GM18870 (cell line): Measurements from ENCODE around the gene RUBCN.
"Not testable (repeated sequence)": the region's sequence is repeated elsewhere in the genome, so short reads cannot be mapped to it uniquely, and the experiment has no call there.

Experiments used
- ATAC-seq: cut with Tn5 transposase; IDR thresholded peaks from one replicate; pipeline ENCODE4 v1.9.1; 2021; ENCODE audit warnings: moderate library complexity; ENCODE audit not compliant: unreplicated experiment

RUBCN gene

GRCh38 chr3:197736010-197736490 is 654 bp downstream of the RUBCN start:
- no peak for ATAC-seq

GRCh38 chr3:197734667-197735318 is 1.9 kb downstream of the RUBCN start:
- ATAC-seq = peak; percentile 52

- ATAC-seq = no peak
Measured at GRCh38 chr3:197733042-197733441, 3.7 kb downstream of the RUBCN start.

- ATAC-seq = not testable (repeated sequence)
Measured at GRCh38 chr3:197731483-197731882, 5.2 kb downstream of the RUBCN start.

DNA sequence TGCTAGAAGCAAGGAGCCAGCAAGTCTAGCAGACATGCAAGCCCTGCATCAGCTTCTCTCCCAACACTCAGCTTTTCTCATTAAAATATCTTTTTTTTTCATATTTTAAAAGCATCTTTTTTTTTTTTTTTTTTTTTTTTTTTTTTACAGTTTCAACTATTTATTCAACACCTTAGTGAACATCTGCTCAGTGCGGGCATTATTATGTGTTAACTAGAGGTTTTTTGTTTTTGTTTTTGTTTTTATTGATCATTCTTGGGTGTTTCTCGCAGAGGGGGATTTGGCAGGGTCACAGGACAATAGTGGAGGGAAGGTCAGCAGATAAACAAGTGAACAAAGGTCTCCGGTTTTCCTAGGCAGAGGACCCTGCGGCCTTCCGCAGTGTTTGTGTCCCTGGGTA is 5.9 kb downstream of the RUBCN start:
- not testable (repeated sequence) for ATAC-seq

DNA sequence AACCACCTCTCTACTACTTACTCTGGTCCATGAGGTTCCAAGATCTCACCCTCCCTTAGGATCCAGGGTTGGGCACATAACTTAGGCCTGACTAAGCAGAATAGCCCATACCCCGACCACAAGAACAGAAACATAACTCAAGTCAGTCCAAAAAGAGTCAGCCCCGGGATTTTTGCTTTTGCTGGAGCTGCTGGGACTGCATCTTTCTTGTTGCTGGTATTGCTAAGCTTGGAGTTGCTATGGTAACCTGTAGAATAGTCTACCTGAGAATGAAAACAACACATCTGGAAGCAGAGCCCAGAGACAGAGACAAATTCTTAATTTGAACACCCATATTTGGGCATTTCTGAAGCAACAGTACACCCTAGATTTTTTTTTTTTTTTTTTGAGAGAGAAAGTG is 6.5 kb downstream of the RUBCN start:
- no peak for ATAC-seq

DNA sequence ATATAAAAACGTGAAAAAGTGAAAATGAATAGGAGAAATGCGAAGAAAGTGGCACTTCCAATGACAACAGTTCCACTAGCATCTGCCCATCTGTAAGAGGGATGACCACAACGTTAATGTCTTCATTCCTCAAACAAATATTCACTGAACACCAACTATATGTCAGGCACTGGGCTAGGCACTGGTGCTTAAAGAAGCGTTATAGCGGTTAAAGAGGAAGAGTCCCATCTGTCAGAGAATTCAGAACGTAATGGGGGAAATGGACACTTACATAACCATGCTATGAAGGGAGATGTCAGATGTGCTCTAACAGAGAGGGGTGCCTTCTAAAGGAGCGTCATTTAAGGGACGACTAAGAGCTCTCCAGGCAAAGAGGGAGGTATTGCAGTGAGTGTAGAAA is 8.2 kb downstream of the RUBCN start:
- no peak for ATAC-seq

DNA sequence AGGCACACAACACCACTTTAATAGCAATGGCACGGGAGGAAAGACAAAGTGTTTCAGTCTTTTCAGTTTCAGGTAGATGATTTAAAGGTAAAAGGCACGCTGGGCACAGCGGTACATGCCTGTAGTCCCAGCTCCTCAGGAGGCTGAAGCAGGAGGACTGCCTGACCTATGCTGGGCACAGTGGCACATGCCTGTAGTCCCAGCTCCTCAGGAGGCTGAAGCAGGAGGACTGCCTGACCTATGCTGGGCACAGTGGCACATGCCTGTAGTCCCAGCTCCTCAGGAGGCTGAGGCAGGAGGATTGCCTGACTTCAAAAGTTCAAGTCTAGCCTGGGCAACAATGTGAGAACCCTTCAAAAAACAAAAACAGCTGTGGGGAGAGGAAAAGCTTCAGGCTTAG is 8.8 kb downstream of the RUBCN start:
- not testable (repeated sequence) for ATAC-seq

GRCh38 chr3:197722734-197723133 is 14.0 kb downstream of the RUBCN start:
- ATAC-seq = no peak

DNA sequence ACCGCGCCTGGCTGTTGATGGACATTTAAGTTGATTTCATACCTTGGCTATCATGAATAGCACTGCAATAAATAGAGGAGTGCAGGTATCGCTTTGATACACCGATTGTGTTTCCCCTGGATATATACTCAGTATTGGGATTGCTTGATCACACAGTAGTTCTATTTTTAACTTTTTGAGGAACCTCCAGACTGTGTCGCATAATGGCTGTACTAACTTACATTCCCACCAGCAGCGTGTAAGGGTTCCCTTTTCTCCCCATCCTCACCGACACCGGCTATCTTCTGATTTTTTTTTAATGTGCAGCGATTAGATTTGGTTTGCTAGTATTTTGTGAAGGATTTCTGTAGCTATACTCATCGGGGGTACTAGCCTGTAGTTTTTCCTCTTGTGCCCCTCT is 16.0 kb downstream of the RUBCN start:
- no peak for ATAC-seq

DNA sequence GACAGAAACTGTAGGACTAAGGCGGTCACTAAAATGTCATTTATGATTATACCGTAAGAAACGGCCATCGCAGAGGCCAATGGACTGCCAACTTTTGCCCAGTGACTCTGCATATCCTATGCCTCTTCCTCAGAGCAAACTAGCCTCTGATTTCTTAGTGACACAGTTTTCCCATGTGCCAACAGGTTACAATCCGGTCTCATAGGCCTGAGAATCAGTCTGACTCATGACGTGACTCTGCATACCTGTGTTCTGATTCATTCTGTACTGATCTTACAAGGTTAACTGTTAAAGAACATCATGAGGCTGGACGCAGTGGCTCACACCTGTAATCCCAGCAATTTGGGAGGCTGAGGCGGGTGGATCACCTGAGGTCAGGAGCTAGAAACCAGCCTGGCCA is 17.8 kb downstream of the RUBCN start:
- no peak for ATAC-seq

DNA sequence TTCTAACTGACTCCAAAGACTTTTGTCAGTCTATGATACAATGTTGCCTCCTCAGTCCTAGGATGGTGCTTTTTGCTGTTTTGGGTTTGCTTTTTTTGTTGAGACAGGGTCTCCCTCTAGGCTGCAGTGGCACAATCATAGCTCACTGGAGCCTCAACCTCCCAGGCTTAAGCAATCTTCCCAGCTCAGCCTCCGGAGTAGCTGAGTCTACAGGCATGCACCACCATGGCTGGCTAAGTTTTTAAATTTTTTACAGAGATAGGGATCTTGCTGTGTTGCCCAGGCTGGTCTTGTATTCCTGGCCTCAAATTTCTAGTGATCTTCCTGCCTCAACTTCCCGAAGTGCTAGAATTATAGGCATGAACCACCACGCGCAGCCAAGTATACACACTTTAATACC is 22.5 kb downstream of the RUBCN start:
- no peak for ATAC-seq

DNA sequence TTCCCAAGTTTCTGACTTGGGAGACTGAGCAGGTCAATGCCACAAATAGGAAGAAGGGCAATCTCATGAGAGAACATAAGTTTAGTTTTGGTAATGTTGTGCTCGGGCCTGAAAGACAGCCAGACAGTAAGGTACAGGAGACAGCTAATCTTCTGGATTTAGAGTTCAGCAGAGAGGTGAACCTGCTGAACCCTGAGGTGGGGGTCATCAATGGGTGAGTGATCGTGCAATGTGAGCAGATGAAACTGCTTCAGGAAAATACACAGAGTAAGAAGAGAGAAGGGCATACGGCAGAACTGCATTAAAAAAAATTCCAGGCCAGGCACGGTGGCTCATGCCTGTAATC is 23.3 kb downstream of the RUBCN start:
- no peak for ATAC-seq

DNA sequence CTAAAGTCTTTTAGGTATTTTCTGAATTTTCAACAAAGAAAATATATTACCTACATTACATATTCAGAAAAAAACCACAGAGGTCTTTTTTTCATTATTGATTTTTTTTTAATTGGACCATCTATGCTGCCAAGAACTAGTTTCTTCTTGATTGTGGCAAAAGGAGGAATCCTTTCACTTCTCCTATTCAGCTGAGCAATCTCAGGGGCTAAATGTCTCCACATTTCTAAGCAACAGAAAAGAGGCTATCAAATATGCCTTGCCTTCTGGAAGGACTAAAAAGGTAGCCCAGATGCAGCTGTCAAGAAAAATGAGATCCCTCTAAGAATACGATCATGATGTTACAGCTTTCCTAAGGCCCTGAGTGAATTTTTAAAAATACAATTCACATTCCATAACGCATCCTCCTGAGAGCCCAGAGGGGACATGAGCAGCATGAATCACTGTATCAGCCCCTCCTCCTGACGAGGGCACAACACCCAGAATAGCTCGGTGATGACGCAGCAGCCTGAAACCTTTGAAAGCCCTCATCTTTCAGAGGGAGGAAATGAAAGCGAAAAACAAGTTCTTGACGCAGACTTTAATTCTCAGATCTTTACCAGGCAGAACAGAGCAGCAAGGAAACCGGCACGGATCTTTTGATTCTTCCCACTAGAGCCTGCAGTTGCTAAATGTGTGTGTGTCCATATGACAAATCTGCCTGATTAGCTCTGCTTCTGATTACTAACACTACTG is 24.6 kb downstream of the RUBCN start:
- peak; percentile 93 for ATAC-seq

- not testable (repeated sequence) for ATAC-seq
Measured at GRCh38 chr3:197710965-197711364, 25.7 kb downstream of the RUBCN start.

- no peak for ATAC-seq
Measured at GRCh38 chr3:197709135-197709534, 27.6 kb downstream of the RUBCN start.

- ATAC-seq = no peak
Measured at GRCh38 chr3:197706658-197707057, 30.0 kb downstream of the RUBCN start.

DNA sequence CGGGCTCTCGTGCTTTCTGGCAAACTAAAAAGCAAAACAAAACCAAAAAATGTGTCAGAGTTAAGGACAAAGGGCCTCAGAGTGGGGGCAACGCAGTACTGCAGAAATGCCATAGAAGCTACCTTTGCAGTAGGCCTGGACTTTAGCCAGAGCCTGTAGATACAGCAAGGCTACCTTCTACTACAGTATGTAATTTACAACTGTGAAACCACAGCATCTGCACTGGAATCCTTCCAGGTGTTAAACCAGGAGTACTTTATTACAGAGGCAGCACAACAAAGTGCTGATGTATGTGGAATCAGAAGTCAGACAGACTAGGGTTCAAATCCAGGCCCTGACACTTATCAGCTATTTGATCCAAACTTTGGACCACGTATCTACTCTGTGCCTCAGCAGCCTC is 34.9 kb downstream of the RUBCN start:
- ATAC-seq = no peak

DNA sequence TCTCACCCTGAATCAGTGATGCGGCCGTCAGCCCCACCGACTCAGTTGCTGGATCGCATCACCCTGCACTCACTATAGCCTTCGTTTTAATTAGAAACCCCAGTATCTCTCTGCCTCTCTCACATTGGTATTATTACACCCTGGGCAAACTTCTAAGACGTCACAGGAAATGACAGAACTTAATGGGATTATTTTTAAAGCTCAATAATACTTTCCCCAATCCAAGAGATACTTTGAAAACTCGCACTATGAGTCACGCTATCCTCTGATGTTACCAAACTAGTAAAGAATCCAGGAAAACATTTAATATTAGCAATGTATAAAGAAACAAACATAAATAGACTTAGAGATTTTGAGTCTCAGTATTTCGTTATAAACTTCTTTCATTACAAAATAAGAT is 36.6 kb downstream of the RUBCN start:
- no peak for ATAC-seq

GRCh38 chr3:197697355-197697754 is 39.3 kb downstream of the RUBCN start:
- ATAC-seq = no peak

- no peak for ATAC-seq
Measured at GRCh38 chr3:197694251-197694650, 42.5 kb downstream of the RUBCN start.

GRCh38 chr3:197692641-197693040 is 44.1 kb downstream of the RUBCN start:
- ATAC-seq = no peak

- ATAC-seq = no peak
Measured at GRCh38 chr3:197690754-197691153, 46.0 kb downstream of the RUBCN start.
